ENCODE measurements around the gene RUNX2. TPM values are rescaled to one million over a fixed set of nuclear protein-coding genes. Genes with fewer than 3 reads are reported as not detected.

Gene RUNX2
- total and polyA plus RNA-seq, 2 experiments from 2014 or later, result 0.66 to 1.7 TPM

- Mint-ChIP-seq H3K4me3 (no peak overlapping the region), H3K36me3 (ENCODE audit: low read depth) (peaks cover 4% of the 10 kb centered on the region; the same call in 1 of the 3 replicates), H3K9me3 (peaks cover 7% of the 10 kb centered on the region), H3K27me3 (ENCODE audit: insufficient read depth, low read depth, poor library complexity) (peaks cover 2% of the 10 kb centered on the region), H3K27ac (no peak overlapping the region), H3K4me1 (no peaks in the 10 kb centered on the region)
- no peak overlapping the region for H3K4me2 ChIP-seq
- no peaks in the 10 kb centered on the region for H3K4me1 ChIP-seq (ENCODE audit: insufficient read depth)
- DNase-seq (ENCODE audit: low spot score), result no peak
- 0 out of 2 replicates have a peak, but pooled peaks cover 15% of the 10 kb centered on the region for H3K9me2 ChIP-seq (ENCODE audit: insufficient read depth)
- H3K4me3 ChIP-seq, result no peak overlapping the region
- H3K27ac ChIP-seq (ENCODE audit: low read depth), result no peak overlapping the region
- ATAC-seq, result no peak
- H3K27me3 ChIP-seq (ENCODE audit: insufficient read depth), result no peaks in the 10 kb centered on the region
- no peak overlapping the region for H2AFZ ChIP-seq
- H3F3A ChIP-seq (replicated peaks; ENCODE audit: low read depth), result no peaks in the 10 kb centered on the region
- no peaks in the 10 kb centered on the region for H4K20me1 ChIP-seq (replicated peaks; ENCODE audit: insufficient read depth)
- no peaks in the 10 kb centered on the region for H3K36me3 ChIP-seq (ENCODE audit: insufficient read depth)
- no peak for TF ChIP-seq JUNB (IDR thresholded peaks at IDR 0.05; ENCODE audit: unreplicated experiment)
- no peaks in the 10 kb centered on the region for H3K79me2 ChIP-seq (replicated peaks; ENCODE audit: insufficient read depth)
These were observed 356.9 kb downstream of the RUNX2 start for GRCh38 chr6:45685076-45685475.

- Histone ChIP-seq H3K4me3 (no peak overlapping the region), H3K9me2 (ENCODE audit: insufficient read depth) (0 out of 2 replicates have a peak, but pooled peaks cover 15% of the 10 kb centered on the region), H3K36me3 (ENCODE audit: insufficient read depth) (no peaks in the 10 kb centered on the region), H3K27ac (ENCODE audit: low read depth) (no peak overlapping the region), H3K79me2 (replicated peaks; ENCODE audit: insufficient read depth) (no peaks in the 10 kb centered on the region), H3K27me3 (ENCODE audit: insufficient read depth) (no peaks in the 10 kb centered on the region), H3F3A (replicated peaks; ENCODE audit: low read depth) (no peaks in the 10 kb centered on the region), H2AFZ (no peak overlapping the region), H4K20me1 (replicated peaks; ENCODE audit: insufficient read depth) (no peaks in the 10 kb centered on the region), H3K4me2 (no peak overlapping the region), H3K4me1 (ENCODE audit: insufficient read depth) (no peaks in the 10 kb centered on the region)
- no peak overlapping the region for H3K4me3 Mint-ChIP-seq
- DNase-seq (ENCODE audit: low spot score), result no peak
- H3K36me3 Mint-ChIP-seq (ENCODE audit: low read depth), result no peaks in the 10 kb centered on the region
- H3K9me3 Mint-ChIP-seq, result peaks cover 1% of the 10 kb centered on the region; the same call in 1 of the 3 replicates
- ATAC-seq, result no peak
- no peaks in the 10 kb centered on the region for H3K4me1 Mint-ChIP-seq
- H3K27me3 Mint-ChIP-seq (ENCODE audit: insufficient read depth, low read depth, poor library complexity), result no peaks in the 10 kb centered on the region
- no peak overlapping the region for H3K27ac Mint-ChIP-seq
- TF ChIP-seq ZNF462 (CRISPR knock-in tag; IDR thresholded peaks at IDR 0.05) (no peak), ZNF114 (CRISPR knock-in tag; IDR thresholded peaks at IDR 0.05) (no peak), STAT1 (IDR thresholded peaks at IDR 0.05; ENCODE audit: unreplicated experiment) (no peak), ETS1 (IDR thresholded peaks at IDR 0.05) (no peak), EZH2phosphoT487 (IDR thresholded peaks at IDR 0.05; ENCODE audit: unreplicated experiment) (no peak), POLR2AphosphoS5 (IDR thresholded peaks at IDR 0.05; ENCODE audit: low read depth) (no peak), REST (IDR thresholded peaks at IDR 0.05; ENCODE audit: unreplicated experiment) (no peak), JUNB (IDR thresholded peaks at IDR 0.05; ENCODE audit: unreplicated experiment) (no peak)
These were observed 358.9 kb downstream of the RUNX2 start for GRCh38 chr6:45686841-45687569.
